GM12878 (cell line): ENCODE data around the gene TMEM181. TPM values are rescaled to one million over a fixed set of nuclear protein-coding genes. Genes with fewer than 3 reads are reported as not detected.
A peak's percentile ranks its signal among the peaks of the same experiment; 100 is the strongest.

Source experiments
- BACH1 ChIP-seq: fragments of 450-650 bp; IDR thresholded peaks from 2 replicates; pipeline ENCODE4 v1.6.1; 2017; ENCODE audit warnings: mild to moderate bottlenecking, borderline replicate concordance
- BMI1 ChIP-seq: fragments of 450-650 bp; IDR thresholded peaks from 2 replicates; pipeline ENCODE4 v1.6.1; 2016; ENCODE audit warnings: mild to moderate bottlenecking, moderate library complexity, borderline replicate concordance
- CBX3 ChIP-seq: fragments of 200-600 bp; sonication (generic); IDR thresholded peaks from 2 replicates; pipeline ENCODE4 v1.6.1; 2016; ENCODE audit warnings: low read depth, borderline replicate concordance
- CEBPZ ChIP-seq: fragments of 150-350 bp; IDR thresholded peaks from 2 replicates; pipeline ENCODE4 v1.6.1; 2016; ENCODE audit warnings: low read depth, low read length
- EZH2 ChIP-seq: IDR thresholded peaks from 2 replicates; pipeline ENCODE4 v1.6.1; 2012; ENCODE audit warnings: low read depth, mild to moderate bottlenecking, control low read depth, inconsistent platforms, low read length, borderline replicate concordance; ENCODE audit not compliant: control insufficient read depth
- GABPA ChIP-seq: IDR thresholded peaks from 2 replicates; pipeline ENCODE4 v1.6.1; 2014; ENCODE audit warnings: antibody characterized with exemption, low read depth, mild to moderate bottlenecking, inconsistent platforms
- IKZF2 ChIP-seq, 2 experiments: fragments of 450-650 bp; IDR thresholded peaks; 2 replicates each; pipeline ENCODE4 v1.6.1; 2017; ENCODE audit warnings: mild to moderate bottlenecking in 2 of 2, moderate library complexity in 2 of 2
- JUND ChIP-seq: IDR thresholded peaks from 2 replicates; pipeline ENCODE4 v1.6.1; 2012; ENCODE audit warnings: low read depth, mild to moderate bottlenecking, low read length, improper control_type of control experiment, moderate library complexity
- LARP7 ChIP-seq: fragments of 450-650 bp; IDR thresholded peaks from 2 replicates; pipeline ENCODE4 v1.6.1; 2017; ENCODE audit warnings: mild to moderate bottlenecking
- MXI1 ChIP-seq: fragments of 150-350 bp; IDR thresholded peaks from 2 replicates; pipeline ENCODE4 v1.6.1; 2011; ENCODE audit warnings: low read depth, mild to moderate bottlenecking, inconsistent platforms, low read length, improper control_type of control experiment
- NBN ChIP-seq: fragments of 450-650 bp; IDR thresholded peaks from 2 replicates; pipeline ENCODE4 v1.6.1; 2016
- PML ChIP-seq: IDR thresholded peaks from 2 replicates; pipeline ENCODE4 v1.6.1; 2012; ENCODE audit warnings: low read length, inconsistent platforms
- POLR2AphosphoS5 ChIP-seq: IDR thresholded peaks from 2 replicates; pipeline ENCODE4 v1.6.1; 2011; ENCODE audit warnings: mild to moderate bottlenecking, low read length, inconsistent platforms
- RB1 ChIP-seq: fragments of 450-650 bp; formaldehyde crosslinking; IDR thresholded peaks from 2 replicates; pipeline ENCODE4 v1.6.1; 2017; ENCODE audit warnings: mild to moderate bottlenecking, borderline replicate concordance
- RELA ChIP-seq: fragments of 450-650 bp; IDR thresholded peaks from 2 replicates; pipeline ENCODE4 v1.8.0; 2014; ENCODE audit warnings: borderline replicate concordance; ENCODE audit not compliant: partially characterized antibody
- RELB ChIP-seq: fragments of 450-650 bp; IDR thresholded peaks from 2 replicates; pipeline ENCODE4 v1.6.1; 2017; ENCODE audit warnings: low read depth, mild to moderate bottlenecking, moderate library complexity
- RFX5 ChIP-seq: IDR thresholded peaks from 2 replicates; pipeline ENCODE4 v1.6.1; 2011; ENCODE audit warnings: low read depth, low read length, improper control_type of control experiment
- RUNX3 ChIP-seq: IDR thresholded peaks from 2 replicates; pipeline ENCODE4 v1.6.1; 2012; ENCODE audit warnings: low read length, inconsistent platforms
- SIN3A ChIP-seq: IDR thresholded peaks from 2 replicates; pipeline ENCODE4 v1.6.1; 2012; ENCODE audit warnings: low read depth, low read length, improper control_type of control experiment
- SMAD1 ChIP-seq: fragments of 450-650 bp; IDR thresholded peaks from 2 replicates; pipeline ENCODE4 v1.6.1; 2018; ENCODE audit warnings: mild to moderate bottlenecking, low read depth; ENCODE audit not compliant: partially characterized antibody
- SPI1 ChIP-seq: IDR thresholded peaks from 2 replicates; pipeline ENCODE4 v1.6.1; 2011; ENCODE audit warnings: low read depth, mild to moderate bottlenecking, low read length, moderate library complexity, borderline replicate concordance; ENCODE audit not compliant: insufficient read depth
- TCF12 ChIP-seq: IDR thresholded peaks from 2 replicates; pipeline ENCODE4 v1.6.1; 2011; ENCODE audit warnings: low read depth, mild to moderate bottlenecking, low read length
- TCF7 ChIP-seq: IDR thresholded peaks from 2 replicates; pipeline ENCODE4 v1.6.1; 2014; ENCODE audit warnings: antibody characterized with exemption, borderline replicate concordance
- polyA plus RNA-seq, 11 experiments: library from polyadenylated mRNA; depleted of rRNA in 4 of 11; unstranded in 6 of 11; stranded (reverse) in 5 of 11; fragments of >200 nt; fragmentation: Nextera tagmentation in 4 of 11; fragmentation: Illumina TruSeq in 1 of 11; extraction: Ambion mirVana in 4 of 11; extraction: Trizol in 1 of 11; gene quantifications; 1 replicate in 1 of 11; 2 replicates in 10 of 11; pipeline versions ENCODE4 v1.2.1 to v1.2.3, GENCODE V29; 2011 to 2016; ENCODE audit warnings: inconsistent platforms in 2 of 11, missing spikeins in 2 of 11, low read depth in 1 of 11
- total RNA-seq, 4 experiments: library from RNA; depleted of rRNA in 3 of 4; stranded (reverse); fragments of >200 nt in 3 of 4; fragmentation: Illumina TruSeq in 1 of 4; extraction: Trizol in 1 of 4; gene quantifications; 2 replicates each; pipeline versions ENCODE4 v1.2.1 to v1.2.3, GENCODE V29; 2013 to 2021
- TF ChIP-seq, protein P1 (sequence below): fragments of 450-650 bp; IDR thresholded peaks from 2 replicates; pipeline ENCODE4 v1.6.1; 2018; ENCODE audit warnings: borderline replicate concordance, mild to moderate bottlenecking; ENCODE audit not compliant: partially characterized antibody

The TMEM181 gene
- total and polyA plus RNA-seq, 10 of the 15 experiments (the other 5 are each of a cell fraction or from before 2014, with no cell fraction given), result 1.5 to 7.9 (median 5.2) TPM

GRCh38 chr6:158649289-158650143 is 89.6 kb downstream of the TMEM181 start, which contains the start of gene SYTL3 (continued):
- TF ChIP-seq TCF12 (peak; percentile 46; the same call in 1 of the 2 replicates), RELA (peak; percentile 87), NBN (peak; percentile 94), BACH1 (peak; percentile 74; the same call in 1 of the 2 replicates), EZH2 (no peak), MXI1 (peak; percentile 52; the same call in 1 of the 2 replicates), RFX5 (no peak), CBX3 (no peak), IKZF2 (IDR thresholded peaks at IDR 0.05) (peak; percentile 99), TCF7 (peak; percentile 100), SIN3A (peak; percentile 27; the same call in 1 of the 2 replicates), RB1 (no peak; the same call in 1 of the 2 replicates), CEBPZ (no peak), SPI1 (peak; percentile 60; the same call in 1 of the 2 replicates), BMI1 (no peak; the same call in 1 of the 2 replicates), GABPA (peak; percentile 62; the same call in 1 of the 2 replicates), RELB (peak; percentile 96), SMAD1 (peak; percentile 15), JUND (no peak), POLR2AphosphoS5 (peak; percentile 62), LARP7 (peak; percentile 83), RUNX3 (peak; percentile 96), PML (peak; percentile 70)
- TF ChIP-seq, protein P1, sequence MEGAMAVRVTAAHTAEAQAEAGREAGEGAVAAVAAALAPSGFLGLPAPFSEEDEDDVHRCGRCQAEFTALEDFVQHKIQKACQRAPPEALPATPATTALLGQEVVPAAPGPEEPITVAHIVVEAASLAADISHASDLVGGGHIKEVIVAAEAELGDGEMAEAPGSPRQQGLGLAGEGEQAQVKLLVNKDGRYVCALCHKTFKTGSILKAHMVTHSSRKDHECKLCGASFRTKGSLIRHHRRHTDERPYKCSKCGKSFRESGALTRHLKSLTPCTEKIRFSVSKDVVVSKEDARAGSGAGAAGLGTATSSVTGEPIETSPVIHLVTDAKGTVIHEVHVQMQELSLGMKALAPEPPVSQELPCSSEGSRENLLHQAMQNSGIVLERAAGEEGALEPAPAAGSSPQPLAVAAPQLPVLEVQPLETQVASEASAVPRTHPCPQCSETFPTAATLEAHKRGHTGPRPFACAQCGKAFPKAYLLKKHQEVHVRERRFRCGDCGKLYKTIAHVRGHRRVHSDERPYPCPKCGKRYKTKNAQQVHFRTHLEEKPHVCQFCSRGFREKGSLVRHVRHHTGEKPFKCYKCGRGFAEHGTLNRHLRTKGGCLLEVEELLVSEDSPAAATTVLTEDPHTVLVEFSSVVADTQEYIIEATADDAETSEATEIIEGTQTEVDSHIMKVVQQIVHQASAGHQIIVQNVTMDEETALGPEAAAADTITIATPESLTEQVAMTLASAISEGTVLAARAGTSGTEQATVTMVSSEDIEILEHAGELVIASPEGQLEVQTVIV, result no peak
